A549 treated with ZK216348 at 1 μM for 4 hours (cell line): ENCODE measurements around the gene PCLO. TPM values are rescaled to one million over a fixed set of nuclear protein-coding genes. Genes with fewer than 3 reads are reported as not detected.

Experiments
- total RNA-seq: library from RNA; stranded (reverse); fragments of 200-300 nt; extraction: Qiagen RNA extraction; gene quantifications from 5 replicates; pipeline ENCODE4 v1.2.3, GENCODE V29; 2022; ENCODE audit warnings: low read depth

The PCLO gene
- 0.85 to 1.6 TPM (median 1.1 TPM) in 5 replicates for total RNA-seq

GRCh38 chr7:83162402-83163256, at the start of gene PCLO:
PCLO (minus strand) TSS chr7:83162884; CDS start chr7:83162592, 292 bp downstream.

